ENCODE data around the gene OSBPL10.

GRCh38 chr3:31800436-31800835 is 180.6 kb downstream of the OSBPL10 start:
- TF ChIP-seq CTCF (conservative IDR thresholded peaks at IDR 0.05; ENCODE audit: low read length) (no peak), EZH2phosphoT487 (IDR thresholded peaks at IDR 0.05; ENCODE audit: borderline replicate concordance, low read depth, low read length) (no peak)
